DND-41 (cell line): Measurements from ENCODE around the gene LINS1.

Experiments
- EZH2 ChIP-seq: IDR thresholded peaks from 3 replicates; pipeline ENCODE4 v1.6.1; 2012; ENCODE audit warnings: borderline replicate concordance, low read depth, mild to moderate bottlenecking, moderate library complexity, low read length, inconsistent platforms; ENCODE audit not compliant: severe bottlenecking
- TF ChIP-seq, protein P1 (sequence below): IDR thresholded peaks from 2 replicates; pipeline ENCODE4 v1.5.1; 2012; ENCODE audit warnings: borderline replicate concordance, low read length, moderate library complexity, mild to moderate bottlenecking; ENCODE audit not compliant: poor library complexity, severe bottlenecking; ENCODE audit errors: extremely low read depth

DNA sequence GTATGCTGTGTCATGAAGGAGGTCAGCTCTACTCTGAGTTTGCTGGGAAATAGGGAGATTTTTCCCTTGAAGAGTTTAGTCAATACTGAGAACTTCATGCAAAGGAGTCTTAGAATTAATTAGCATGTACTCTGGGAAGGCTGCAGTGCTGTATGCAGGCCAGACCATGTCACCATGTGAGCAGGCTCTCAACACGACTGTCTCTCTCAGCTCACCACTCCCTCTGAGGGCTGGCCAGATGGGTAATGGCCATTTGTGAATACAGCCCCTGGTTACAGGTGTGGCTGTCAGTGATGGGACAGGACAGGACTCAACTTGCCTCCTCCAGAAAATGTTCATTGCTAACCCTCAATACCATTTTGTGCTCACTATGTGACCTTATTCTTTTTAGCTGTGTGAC is 68.1 kb downstream of the LINS1 start:
- TF ChIP-seq, protein P1, sequence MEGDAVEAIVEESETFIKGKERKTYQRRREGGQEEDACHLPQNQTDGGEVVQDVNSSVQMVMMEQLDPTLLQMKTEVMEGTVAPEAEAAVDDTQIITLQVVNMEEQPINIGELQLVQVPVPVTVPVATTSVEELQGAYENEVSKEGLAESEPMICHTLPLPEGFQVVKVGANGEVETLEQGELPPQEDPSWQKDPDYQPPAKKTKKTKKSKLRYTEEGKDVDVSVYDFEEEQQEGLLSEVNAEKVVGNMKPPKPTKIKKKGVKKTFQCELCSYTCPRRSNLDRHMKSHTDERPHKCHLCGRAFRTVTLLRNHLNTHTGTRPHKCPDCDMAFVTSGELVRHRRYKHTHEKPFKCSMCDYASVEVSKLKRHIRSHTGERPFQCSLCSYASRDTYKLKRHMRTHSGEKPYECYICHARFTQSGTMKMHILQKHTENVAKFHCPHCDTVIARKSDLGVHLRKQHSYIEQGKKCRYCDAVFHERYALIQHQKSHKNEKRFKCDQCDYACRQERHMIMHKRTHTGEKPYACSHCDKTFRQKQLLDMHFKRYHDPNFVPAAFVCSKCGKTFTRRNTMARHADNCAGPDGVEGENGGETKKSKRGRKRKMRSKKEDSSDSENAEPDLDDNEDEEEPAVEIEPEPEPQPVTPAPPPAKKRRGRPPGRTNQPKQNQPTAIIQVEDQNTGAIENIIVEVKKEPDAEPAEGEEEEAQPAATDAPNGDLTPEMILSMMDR, result no peak
- TF ChIP-seq EZH2, result no peak
